ENCODE data around the gene ZNRF3. TPM values are rescaled to one million over a fixed set of nuclear protein-coding genes. Genes with fewer than 3 reads are reported as not detected.
A peak's percentile ranks its signal among the peaks of the same experiment; 100 is the strongest.

Gene ZNRF3
- total RNA-seq, 1 donor from 2014 or later = 6.7 TPM

DNA sequence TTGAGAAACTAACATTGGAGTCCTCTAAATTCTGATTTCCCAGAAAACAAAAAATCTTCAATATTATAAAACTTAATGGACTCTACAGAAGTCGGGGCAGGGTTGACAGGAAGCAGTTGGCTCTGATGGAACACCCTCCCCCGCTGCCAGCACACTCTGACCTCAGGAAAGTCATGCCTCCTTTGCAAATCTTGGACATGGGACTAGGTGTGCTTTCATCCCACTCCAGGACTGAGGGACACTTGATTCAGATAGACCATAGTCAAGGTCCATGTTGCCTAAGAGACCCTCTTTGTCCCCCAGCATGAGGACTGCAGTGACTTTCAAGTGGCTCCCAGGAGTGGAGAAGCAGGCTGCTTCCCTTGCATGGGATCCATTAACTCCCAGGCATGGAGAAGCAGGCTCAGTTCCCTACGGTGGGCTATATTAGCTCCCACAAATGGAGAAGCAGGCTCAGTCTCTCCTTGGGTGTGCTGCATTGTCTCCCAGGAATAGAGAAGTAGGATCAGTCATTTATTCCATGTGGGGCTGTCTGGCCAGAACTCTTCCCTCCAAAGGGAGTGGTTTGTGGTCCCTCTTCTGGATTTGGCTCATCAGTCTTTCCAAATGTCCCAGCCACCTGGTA, 139.9 kb downstream of the ZNRF3 start:
- no peak overlapping the region for H3K4me3 Mint-ChIP-seq (ENCODE audit: unreplicated experiment)
- no peak overlapping the region for H3K27ac Mint-ChIP-seq (ENCODE audit: unreplicated experiment)
- DNase-seq (ENCODE audit: low spot score) = no peak
- peaks cover 5% of the 10 kb centered on the region for H3K36me3 Mint-ChIP-seq (ENCODE audit: low read depth)
- peaks cover 4% of the 10 kb centered on the region for H3K9me3 Mint-ChIP-seq (ENCODE audit: low read depth)
- H3K27me3 Mint-ChIP-seq (ENCODE audit: low read depth) = no peaks in the 10 kb centered on the region
- TF ChIP-seq, protein P1, sequence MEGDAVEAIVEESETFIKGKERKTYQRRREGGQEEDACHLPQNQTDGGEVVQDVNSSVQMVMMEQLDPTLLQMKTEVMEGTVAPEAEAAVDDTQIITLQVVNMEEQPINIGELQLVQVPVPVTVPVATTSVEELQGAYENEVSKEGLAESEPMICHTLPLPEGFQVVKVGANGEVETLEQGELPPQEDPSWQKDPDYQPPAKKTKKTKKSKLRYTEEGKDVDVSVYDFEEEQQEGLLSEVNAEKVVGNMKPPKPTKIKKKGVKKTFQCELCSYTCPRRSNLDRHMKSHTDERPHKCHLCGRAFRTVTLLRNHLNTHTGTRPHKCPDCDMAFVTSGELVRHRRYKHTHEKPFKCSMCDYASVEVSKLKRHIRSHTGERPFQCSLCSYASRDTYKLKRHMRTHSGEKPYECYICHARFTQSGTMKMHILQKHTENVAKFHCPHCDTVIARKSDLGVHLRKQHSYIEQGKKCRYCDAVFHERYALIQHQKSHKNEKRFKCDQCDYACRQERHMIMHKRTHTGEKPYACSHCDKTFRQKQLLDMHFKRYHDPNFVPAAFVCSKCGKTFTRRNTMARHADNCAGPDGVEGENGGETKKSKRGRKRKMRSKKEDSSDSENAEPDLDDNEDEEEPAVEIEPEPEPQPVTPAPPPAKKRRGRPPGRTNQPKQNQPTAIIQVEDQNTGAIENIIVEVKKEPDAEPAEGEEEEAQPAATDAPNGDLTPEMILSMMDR (IDR thresholded peaks at IDR 0.05) = no peak
- peaks cover 7% of the 10 kb centered on the region for H3K4me1 Mint-ChIP-seq (ENCODE audit: low read depth)

DNA sequence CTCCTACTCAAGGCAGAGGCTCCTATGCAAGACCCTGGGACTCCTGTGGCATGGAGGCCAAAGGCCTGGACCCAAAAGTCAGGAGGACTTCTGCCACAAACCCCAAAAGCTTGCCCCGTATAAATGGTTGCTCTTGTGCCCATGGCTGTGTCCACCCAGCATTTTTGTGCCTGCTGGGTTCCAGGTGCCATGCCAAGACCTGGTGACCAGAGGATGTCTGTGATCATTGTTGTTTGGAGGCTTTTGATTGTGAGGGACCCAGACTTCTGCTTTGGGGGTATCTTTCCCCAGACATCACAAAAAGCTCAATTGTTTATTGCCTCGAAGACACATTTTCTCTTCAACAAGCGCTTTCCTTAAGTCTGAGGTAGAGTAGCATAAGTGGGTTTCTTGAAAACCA, 143.2 kb downstream of the ZNRF3 start:
- no peaks in the 10 kb centered on the region for H3K9me3 Mint-ChIP-seq (ENCODE audit: low read depth)
- H3K4me1 Mint-ChIP-seq (ENCODE audit: low read depth) = peaks cover 25% of the 10 kb centered on the region
- no peak overlapping the region for H3K27ac Mint-ChIP-seq (ENCODE audit: unreplicated experiment)
- no peak for DNase-seq (ENCODE audit: low spot score)
- H3K27me3 Mint-ChIP-seq (ENCODE audit: low read depth) = no peaks in the 10 kb centered on the region
- H3K4me3 Mint-ChIP-seq (ENCODE audit: unreplicated experiment) = no peak overlapping the region
- H3K36me3 Mint-ChIP-seq (ENCODE audit: low read depth) = peaks cover 2% of the 10 kb centered on the region
- TF ChIP-seq, protein P1 (IDR thresholded peaks at IDR 0.05) = no peak

DNA sequence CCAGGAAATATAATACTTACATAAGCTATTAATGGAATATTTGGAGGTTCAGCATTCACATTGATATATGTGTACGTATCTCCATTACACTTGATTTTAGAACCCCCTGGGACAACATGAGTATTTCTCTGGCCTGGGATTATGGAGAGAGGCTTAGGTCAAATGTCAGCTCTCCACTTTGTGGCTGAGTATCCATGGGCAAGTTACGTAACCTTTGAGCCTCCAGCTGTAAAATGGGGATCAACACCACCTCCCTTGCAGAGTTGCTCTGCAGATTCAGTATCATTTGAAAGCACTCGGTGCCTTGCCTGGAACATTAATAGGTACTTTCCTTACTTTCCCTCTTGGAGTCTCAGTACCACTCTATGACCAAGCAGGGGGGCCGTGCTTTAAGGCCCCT, 145.1 kb downstream of the ZNRF3 start:
- H3K27ac Mint-ChIP-seq (ENCODE audit: unreplicated experiment) = no peak overlapping the region
- H3K4me1 Mint-ChIP-seq (ENCODE audit: low read depth) = peaks cover 33% of the 10 kb centered on the region
- H3K36me3 Mint-ChIP-seq (ENCODE audit: low read depth) = peaks cover 2% of the 10 kb centered on the region
- no peak overlapping the region for H3K4me3 Mint-ChIP-seq (ENCODE audit: unreplicated experiment)
- no peaks in the 10 kb centered on the region for H3K9me3 Mint-ChIP-seq (ENCODE audit: low read depth)
- TF ChIP-seq, protein P1 (IDR thresholded peaks at IDR 0.05) = no peak
- DNase-seq (ENCODE audit: low spot score) = no peak
- H3K27me3 Mint-ChIP-seq (ENCODE audit: low read depth) = no peaks in the 10 kb centered on the region

DNA sequence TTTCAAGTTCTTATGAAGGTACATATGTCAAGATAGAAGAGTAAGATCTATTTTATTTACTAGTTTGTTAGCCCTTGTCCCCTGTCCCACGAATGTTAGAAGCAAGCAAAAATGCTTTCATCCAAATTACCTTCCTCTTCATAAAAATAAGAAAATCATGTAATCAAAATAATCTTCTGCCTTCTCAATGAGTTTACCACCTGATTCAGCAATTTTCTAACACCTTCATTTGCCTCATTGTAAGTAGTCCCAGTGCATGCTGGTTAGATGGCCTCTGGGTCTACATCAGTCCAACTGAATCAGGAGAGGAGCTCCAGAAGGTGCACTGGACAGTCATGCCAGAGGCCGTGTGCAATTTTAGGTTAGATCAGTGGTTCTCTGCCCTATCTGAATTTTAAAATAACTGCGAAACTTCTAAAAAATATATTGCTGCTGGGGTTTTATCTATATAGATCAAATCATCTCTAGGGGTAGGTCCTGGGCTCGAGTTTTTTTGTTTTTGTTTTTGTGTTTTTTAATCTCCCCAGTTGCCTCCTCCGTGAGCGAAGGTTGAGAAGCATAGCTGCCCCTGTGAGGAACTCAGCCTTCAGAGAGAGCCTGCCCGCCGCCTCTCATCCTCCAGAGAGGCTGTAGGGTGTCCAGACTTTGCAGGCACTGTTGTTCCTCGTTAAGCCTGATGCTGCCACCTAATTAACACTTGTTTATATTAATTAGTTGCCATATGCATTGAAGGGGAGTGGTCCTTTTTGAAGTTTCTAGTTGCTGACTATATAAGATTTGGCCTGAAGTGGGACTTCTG, 146.0 kb downstream of the ZNRF3 start:
- Mint-ChIP-seq H3K4me3 (ENCODE audit: unreplicated experiment) (no peak overlapping the region), H3K36me3 (ENCODE audit: low read depth) (peaks cover 2% of the 10 kb centered on the region), H3K27ac (ENCODE audit: unreplicated experiment) (peak overlapping the region; percentile 53), H3K4me1 (ENCODE audit: low read depth) (peaks cover 34% of the 10 kb centered on the region), H3K9me3 (ENCODE audit: low read depth) (no peaks in the 10 kb centered on the region), H3K27me3 (ENCODE audit: low read depth) (no peaks in the 10 kb centered on the region)
- TF ChIP-seq, protein P1 (IDR thresholded peaks at IDR 0.05) = no peak
- no peak for DNase-seq (ENCODE audit: low spot score)

DNA sequence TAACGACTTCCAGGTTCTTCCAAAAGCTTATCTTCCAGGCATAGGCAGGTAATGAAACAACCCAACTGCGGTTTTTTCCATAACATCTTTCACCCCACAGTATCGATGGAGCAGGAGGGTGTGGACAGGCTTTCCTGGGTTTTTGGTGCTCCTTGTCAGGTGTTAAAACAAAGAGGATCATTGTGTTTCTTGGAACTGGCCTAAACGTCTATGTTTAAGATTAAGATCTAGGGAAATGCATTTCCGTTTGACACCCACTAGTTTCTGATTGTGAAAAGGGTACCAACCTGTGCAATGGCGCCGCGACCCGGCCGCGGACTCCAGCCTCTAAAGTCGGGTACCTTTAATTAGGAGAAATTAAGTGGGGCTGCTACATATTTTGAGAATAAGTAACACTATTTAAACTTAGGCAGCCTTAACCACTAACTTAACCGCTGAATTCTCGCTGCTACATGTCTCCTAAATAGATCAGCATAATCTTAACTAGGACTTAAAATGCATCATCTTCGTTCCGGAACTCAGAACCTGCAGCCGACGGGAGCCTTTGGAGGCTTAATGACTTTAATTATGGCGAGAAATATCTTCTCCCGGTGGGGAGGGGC, 146.7 kb downstream of the ZNRF3 start:
- H3K36me3 Mint-ChIP-seq (ENCODE audit: low read depth) = peaks cover 2% of the 10 kb centered on the region
- H3K4me3 Mint-ChIP-seq (ENCODE audit: unreplicated experiment) = peak overlapping the region; percentile 75
- TF ChIP-seq, protein P1 (IDR thresholded peaks at IDR 0.05) = no peak
- peak overlapping the region; percentile 97 for H3K27ac Mint-ChIP-seq (ENCODE audit: unreplicated experiment)
- no peaks in the 10 kb centered on the region for H3K9me3 Mint-ChIP-seq (ENCODE audit: low read depth)
- H3K27me3 Mint-ChIP-seq (ENCODE audit: low read depth) = no peaks in the 10 kb centered on the region
- DNase-seq (ENCODE audit: low spot score) = no peak
- H3K4me1 Mint-ChIP-seq (ENCODE audit: low read depth) = peaks cover 34% of the 10 kb centered on the region

Data from chondrocyte (in vitro differentiated cells).